Peyer's patch (tissue), 4 donors: ENCODE measurements around the gene UBASH3B. TPM values are rescaled to one million over a fixed set of nuclear protein-coding genes. Genes with fewer than 3 reads are reported as not detected.

ENCODE experiments used
- DNase-seq, 3 donors: peaks; one replicate each; pipeline ENCODE4 v3.0.0-alpha.2; 2017 to 2019
- H3K27ac ChIP-seq, 4 donors: fragments of 200-600 bp; sonication (generic); one replicate each; pipeline ENCODE4 v1.5.1; 2016 to 2019
- H3K27me3 ChIP-seq, 2 donors: fragments of 200-600 bp; sonication (generic); one replicate each; pipeline ENCODE4 v1.5.1; 2019
- H3K36me3 ChIP-seq, 3 donors: fragments of 200-600 bp; sonication (generic); one replicate each; pipeline ENCODE4 v1.5.1; 2016 to 2019
- H3K4me1 ChIP-seq, 4 donors: fragments of 200-600 bp; sonication (generic); one replicate each; pipeline ENCODE4 v1.5.1; 2016 to 2019
- H3K4me3 ChIP-seq, 4 donors: fragments of 200-600 bp; sonication (generic); 1 replicate in 3 of 4; 2 replicates in 1 of 4; pipeline ENCODE4 v1.5.1; 2016 to 2019; ENCODE audit warnings: mild to moderate bottlenecking in 1 of 4
- H3K9me3 ChIP-seq, 4 donors: fragments of 200-600 bp; sonication (generic); one replicate each; pipeline ENCODE4 v1.5.1; 2016 to 2019; ENCODE audit warnings: mild to moderate bottlenecking in 1 of 4
- CTCF ChIP-seq, 6 experiments: fragments of 450-650 bp in 4 of 6; fragments of 200-600 bp in 2 of 6; sonication (generic) in 1 of 6; IDR thresholded peaks; one replicate each; pipeline ENCODE4 v1.5.1; 2017 to 2019; ENCODE audit warnings: antibody characterized with exemption in 6 of 6, mild to moderate bottlenecking in 3 of 6, moderate library complexity in 1 of 6
- POLR2A ChIP-seq, 2 donors: fragments of 450-650 bp; IDR thresholded peaks; one replicate each; pipeline ENCODE4 v1.5.1; 2017; ENCODE audit warnings: antibody characterized with exemption in 2 of 2, mild to moderate bottlenecking in 2 of 2, moderate library complexity in 2 of 2
- total RNA-seq, 4 donors: library from RNA; depleted of rRNA; stranded (reverse); fragments of >200 nt; gene quantifications; one replicate each; pipeline ENCODE4 v1.1.0, GENCODE V29; 2016

UBASH3B gene
- total RNA-seq, 4 donors from 2014 or later: 2.3 to 14.9 (median 5.2) TPM

GRCh38 chr11:122745111-122745510 lies 89.6 kb downstream of the UBASH3B start:
- no peak overlapping the region for H3K4me3 ChIP-seq
- H3K27ac ChIP-seq: peak overlapping the region; percentile 3 to 86 (median 77)
- TF ChIP-seq CTCF (IDR thresholded peaks at IDR 0.05): no peak
- no peak for TF ChIP-seq POLR2A (IDR thresholded peaks at IDR 0.05)
- H3K36me3 ChIP-seq: no peaks in the 10 kb centered on the region
- no peaks in the 10 kb centered on the region for H3K27me3 ChIP-seq
- DNase-seq: no peak
- H3K9me3 ChIP-seq: no peaks in the 10 kb centered on the region
- H3K4me1 ChIP-seq: peaks cover 0 to 23% (median 13%) of the 10 kb centered on the region in 4 donors

- peak overlapping the region; percentile 38 to 86 (median 70) for H3K27ac ChIP-seq
- H3K27me3 ChIP-seq: no peaks in the 10 kb centered on the region
- peak in 2 of 3 donors; percentile 66 to 67 for DNase-seq
- H3K4me3 ChIP-seq: no peak overlapping the region
- peaks cover 0 to 23% (median 13%) of the 10 kb centered on the region in 4 donors for H3K4me1 ChIP-seq
- TF ChIP-seq POLR2A (IDR thresholded peaks at IDR 0.05): no peak
- TF ChIP-seq CTCF (IDR thresholded peaks at IDR 0.05): no peak
- H3K9me3 ChIP-seq: no peaks in the 10 kb centered on the region
- H3K36me3 ChIP-seq: no peaks in the 10 kb centered on the region
Measured at GRCh38 chr11:122746050-122746478, 90.5 kb downstream of the UBASH3B start.

GRCh38 chr11:122746611-122747244 lies 91.2 kb downstream of the UBASH3B start:
- Histone ChIP-seq H3K4me3 (no peak overlapping the region), H3K27ac (peak overlapping the region; percentile 38 to 86 (median 70)), H3K4me1 (peaks cover 0 to 23% (median 13%) of the 10 kb centered on the region in 4 donors), H3K9me3 (no peaks in the 10 kb centered on the region), H3K27me3 (no peaks in the 10 kb centered on the region), H3K36me3 (no peaks in the 10 kb centered on the region)
- TF ChIP-seq POLR2A (IDR thresholded peaks at IDR 0.05) (no peak), CTCF (IDR thresholded peaks at IDR 0.05) (no peak)
- DNase-seq: no peak

- peak overlapping the region in 1 of 4 donors; percentile 81 for H3K27ac ChIP-seq
- no peak for DNase-seq
Measured at GRCh38 chr11:122747351-122747781, 91.8 kb downstream of the UBASH3B start.

GRCh38 chr11:122749005-122749687 lies 93.6 kb downstream of the UBASH3B start:
- peak overlapping the region; percentile 47 to 59 (median 54) for H3K27ac ChIP-seq
- peak in 2 of 3 donors; percentile 61 to 81 for DNase-seq
- TF ChIP-seq CTCF (IDR thresholded peaks at IDR 0.05) (no peak), POLR2A (IDR thresholded peaks at IDR 0.05) (peak in 1 of 2 donors; percentile 7)

More at GRCh38 chr11:122747351-122747781, 91.8 kb downstream of the UBASH3B start:
- Histone ChIP-seq H3K9me3 (no peaks in the 10 kb centered on the region), H3K27me3 (no peaks in the 10 kb centered on the region), H3K4me1 (peaks cover 0 to 23% (median 11%) of the 10 kb centered on the region in 4 donors), H3K4me3 (no peak overlapping the region), H3K36me3 (no peaks in the 10 kb centered on the region)
- TF ChIP-seq POLR2A (IDR thresholded peaks at IDR 0.05): no peak
- no peak for TF ChIP-seq CTCF (IDR thresholded peaks at IDR 0.05)

More at GRCh38 chr11:122749005-122749687, 93.6 kb downstream of the UBASH3B start:
- H3K36me3 ChIP-seq: no peaks in the 10 kb centered on the region
- no peak overlapping the region for H3K4me3 ChIP-seq
- H3K27me3 ChIP-seq: no peaks in the 10 kb centered on the region
- H3K9me3 ChIP-seq: no peaks in the 10 kb centered on the region
- peaks cover 0 to 22% (median 6%) of the 10 kb centered on the region in 4 donors for H3K4me1 ChIP-seq
